HG02885 (cell line): ENCODE measurements around the gene NCOR2.
"Not testable (repeated sequence)": the region's sequence is repeated elsewhere in the genome, so short reads cannot be mapped to it uniquely, and the experiment has no call there.

Source experiments
- ATAC-seq: cut with Tn5 transposase; IDR thresholded peaks from one replicate; pipeline ENCODE4 v1.9.1; 2021; ENCODE audit warnings: mild to moderate bottlenecking; ENCODE audit not compliant: unreplicated experiment, poor library complexity

Gene NCOR2

DNA sequence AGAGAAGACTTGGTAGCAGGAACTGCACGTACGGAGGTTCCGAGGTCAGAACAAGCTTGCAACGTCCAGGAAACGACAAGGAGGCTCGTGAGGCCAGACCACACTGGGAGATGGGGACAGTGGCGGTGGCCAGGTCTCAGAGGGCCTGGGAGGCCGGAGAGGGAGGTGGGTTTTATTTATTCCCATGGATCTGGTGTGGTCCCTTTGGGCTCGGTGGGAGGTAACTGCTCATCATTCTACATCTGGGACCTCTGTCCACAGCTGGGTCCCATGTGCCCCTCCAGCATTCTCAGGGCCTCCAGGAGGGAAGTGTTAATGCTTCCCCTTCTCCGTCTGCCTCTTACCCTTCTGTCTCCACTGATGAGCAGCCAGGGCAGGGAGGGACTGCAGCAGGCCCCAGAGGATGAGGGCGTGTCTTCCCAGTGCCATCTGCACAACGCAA, 35.7 kb upstream of the NCOR2 start:
- no peak for ATAC-seq

DNA sequence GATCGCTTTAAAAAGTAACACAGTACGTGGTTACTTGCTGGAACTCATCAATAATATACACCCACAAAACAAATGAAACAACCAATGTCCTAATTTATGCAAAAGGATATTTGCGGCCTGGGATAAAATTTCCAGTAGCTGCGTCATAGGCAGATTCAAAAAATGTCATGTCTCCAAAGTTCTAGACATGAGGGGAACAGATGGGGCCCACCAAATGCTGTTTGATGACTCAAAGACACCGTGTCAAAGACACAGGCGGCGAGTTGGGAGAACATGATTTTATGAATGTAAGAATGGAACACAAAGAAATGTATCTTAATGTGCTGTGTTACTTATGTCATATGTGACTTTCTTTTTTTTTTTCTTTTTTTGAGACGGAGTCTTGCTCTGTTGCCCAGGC, 34.3 kb upstream of the NCOR2 start:
- no peak for ATAC-seq

DNA sequence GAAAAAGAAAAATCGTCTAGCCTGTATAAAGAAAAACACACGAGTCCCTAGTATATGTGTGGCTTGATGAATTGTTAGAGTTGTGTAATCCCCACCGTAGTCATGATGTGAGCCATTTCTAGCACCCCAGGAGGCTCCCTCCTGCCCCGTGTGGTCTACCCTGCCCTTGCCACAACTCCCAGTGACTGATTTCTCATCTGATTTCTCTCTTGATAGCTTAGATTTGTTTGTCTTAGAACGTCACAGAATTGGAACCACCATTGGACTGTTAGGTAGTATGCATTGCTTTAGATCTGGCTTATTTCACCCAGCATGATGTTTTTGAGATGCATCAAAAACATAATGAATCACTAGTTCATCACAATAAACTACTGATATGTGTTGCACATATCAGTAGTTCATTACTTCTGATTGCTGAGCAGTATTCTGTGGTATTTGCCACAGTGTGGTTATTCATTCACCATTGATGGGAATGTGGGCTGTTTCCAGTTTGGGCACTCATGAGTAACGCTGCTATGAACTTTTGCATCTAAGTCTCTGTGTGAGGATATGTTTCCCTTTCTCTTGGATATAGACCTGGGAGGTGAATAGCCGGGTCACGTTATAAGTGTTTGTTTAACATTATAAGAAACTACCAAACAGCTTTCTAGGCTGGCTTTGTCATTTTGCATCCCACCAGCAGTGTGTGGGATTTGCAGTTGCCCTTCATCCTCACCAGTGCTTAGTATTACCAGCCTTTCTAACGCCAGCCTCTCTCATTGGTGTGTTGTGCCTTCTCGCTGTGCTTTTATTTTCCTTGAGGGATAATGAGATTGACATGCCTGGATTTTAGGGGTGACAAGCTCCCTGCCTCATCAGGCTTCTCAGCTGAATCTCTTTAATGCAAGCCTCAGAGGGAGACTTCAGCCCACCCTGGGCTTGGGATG, 31.9 kb upstream of the NCOR2 start:
- ATAC-seq, result no peak

DNA sequence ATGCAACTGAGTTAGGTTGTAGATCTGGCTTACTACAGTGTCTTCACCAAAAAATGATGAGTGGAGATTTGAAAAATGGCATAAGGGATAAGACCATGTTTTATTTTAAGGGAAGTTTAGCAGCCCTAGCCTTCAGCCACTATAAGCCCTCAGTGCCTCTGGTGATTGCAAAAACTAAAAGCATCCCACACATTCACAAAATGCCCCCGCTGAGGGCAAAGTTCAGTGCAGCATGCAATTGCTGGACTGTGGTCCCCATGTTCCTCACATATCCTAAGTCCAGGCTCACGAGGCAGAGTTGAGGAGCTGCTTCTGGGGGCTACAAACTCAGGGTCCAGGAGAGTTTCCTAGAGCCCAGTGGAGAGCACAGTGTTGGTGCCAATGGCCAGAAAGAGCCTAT, 29.6 kb upstream of the NCOR2 start:
- no peak for ATAC-seq

DNA sequence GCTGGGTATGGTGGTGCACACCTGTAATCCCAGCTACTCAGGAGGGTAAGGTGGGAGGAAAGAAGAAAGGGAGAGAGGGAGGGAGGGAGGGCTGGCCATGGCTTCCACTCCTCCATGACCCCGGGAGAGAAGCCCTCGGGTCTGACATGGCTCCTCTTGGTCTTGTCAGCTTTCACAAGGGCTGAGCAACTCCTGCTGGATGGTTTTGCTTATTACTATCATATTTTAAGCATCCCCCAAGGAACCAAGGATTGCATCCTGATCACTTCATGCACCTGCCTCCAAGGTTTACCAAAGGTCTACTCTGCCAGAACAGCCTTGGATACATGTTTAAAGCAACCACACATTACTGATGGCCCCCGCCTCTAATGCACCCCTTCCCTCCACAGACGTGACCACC, 28.0 kb upstream of the NCOR2 start:
- ATAC-seq, result no peak

DNA sequence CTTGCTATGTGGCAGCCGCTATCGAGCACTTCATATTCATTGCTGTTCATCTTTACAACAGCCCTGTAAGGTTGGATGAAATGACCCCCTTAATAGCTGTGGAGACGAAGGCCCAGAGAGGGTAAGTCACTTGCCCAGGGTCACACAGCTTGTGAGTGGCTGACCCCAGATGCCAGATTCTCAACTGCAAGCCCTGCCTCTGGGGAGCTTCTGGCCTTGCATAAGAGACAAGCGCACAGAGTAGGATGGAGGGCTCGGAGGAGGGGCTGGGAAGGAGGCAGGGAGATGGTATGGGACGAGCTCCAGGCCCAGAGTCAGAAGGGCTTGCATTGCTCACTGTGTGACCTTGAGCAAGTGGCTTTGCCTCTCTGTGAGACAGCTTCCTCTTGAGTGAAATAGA, 27.4 kb upstream of the NCOR2 start:
- no peak for ATAC-seq

DNA sequence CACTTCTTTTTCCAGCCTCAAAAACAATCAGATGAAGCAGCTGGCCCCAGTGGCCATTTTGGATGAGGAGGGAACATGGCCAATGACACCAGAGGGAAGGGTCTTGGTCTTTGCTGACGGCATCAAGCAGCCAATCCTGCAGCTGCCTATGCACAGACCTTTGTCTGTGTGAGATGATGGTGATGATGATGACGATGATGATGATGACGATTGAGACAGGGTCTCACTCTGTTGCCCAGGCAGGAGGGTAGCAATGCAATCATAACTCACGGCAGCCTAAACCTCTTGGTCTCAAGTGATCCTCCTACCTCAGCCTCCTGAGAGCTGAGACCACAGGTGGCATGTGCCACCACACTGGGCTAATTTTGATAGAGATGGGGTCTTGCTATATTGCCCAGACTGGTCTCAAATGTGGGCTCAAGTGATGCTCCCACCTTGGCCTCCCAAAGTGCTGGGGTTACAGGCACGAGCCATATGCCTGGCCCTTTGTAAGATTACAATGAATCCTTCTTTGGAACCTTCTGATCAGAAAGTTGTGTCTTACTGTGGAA, 26.5 kb upstream of the NCOR2 start:
- no peak for ATAC-seq

DNA sequence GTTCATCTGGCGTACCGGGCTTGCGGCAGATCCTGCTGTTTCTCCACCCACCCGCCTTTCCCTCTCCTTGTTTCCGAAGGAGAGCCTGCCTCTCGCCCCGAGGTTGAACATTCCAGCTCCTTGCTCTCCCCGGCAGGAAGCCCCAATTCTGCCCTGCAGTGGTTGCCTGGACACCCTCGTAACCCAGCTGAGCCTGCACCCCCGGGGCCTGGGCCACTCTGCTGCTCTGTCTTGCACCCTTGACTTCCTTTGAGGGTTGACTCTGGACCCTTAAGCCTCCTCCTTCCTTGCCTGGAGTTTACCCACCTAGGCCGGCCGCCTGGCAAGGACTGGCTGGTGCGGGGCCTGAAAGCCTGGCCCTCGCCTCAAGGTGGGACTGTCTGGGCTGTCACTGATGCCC, 25.8 kb upstream of the NCOR2 start:
- ATAC-seq, result no peak

DNA sequence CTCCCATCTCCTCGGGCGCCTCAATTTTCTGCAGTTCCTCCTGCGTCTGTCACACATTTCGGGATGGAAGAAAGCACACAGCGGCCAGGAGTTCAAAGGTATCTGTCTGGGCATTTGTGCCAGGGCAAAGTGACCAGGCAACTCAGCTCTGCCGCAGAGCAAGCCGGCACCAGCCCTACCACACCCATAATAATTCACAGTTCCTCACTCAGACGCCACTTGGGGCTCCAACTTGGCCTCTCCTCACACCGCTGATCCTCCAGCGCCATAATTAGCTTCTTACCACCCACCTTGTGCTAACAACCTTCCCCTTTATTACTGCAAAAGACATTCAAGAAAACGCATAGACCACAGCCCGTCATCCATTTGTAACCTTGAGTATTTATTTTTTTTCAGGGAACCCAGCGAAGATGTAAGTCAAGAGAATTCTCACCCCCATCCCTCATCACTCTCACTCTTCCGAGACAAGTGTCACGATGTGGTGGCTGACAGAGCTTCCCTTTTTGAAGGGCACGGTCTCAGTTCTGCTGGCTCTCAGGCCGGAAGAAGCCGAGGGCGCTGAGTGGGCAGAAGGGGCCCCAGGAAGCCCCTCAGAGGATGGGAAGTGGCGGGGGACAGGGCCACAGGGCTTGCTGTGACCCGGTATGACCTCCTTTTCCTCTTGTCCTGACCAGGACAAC, 25.2 kb upstream of the NCOR2 start:
- ATAC-seq, result peak; percentile 57

DNA sequence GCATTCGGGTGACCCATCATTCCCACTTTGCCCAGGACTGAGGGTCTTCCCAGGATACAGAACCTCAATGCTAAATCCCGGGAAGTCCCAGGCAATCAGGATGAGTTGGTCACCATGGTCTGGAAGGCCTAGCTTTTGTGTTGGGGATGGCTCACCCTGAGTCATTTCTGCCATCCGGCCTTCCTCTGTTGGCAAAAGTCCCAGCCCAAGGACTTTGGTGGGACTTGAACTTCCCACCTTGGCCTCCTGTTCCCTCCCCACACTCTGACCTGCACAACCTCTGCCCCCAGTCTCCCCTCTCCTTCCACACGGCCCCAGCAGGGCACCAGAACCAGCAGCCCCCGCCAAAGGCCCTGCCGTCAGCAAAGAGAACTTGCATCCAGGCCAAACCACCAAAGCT, 24.6 kb upstream of the NCOR2 start:
- ATAC-seq, result no peak

DNA sequence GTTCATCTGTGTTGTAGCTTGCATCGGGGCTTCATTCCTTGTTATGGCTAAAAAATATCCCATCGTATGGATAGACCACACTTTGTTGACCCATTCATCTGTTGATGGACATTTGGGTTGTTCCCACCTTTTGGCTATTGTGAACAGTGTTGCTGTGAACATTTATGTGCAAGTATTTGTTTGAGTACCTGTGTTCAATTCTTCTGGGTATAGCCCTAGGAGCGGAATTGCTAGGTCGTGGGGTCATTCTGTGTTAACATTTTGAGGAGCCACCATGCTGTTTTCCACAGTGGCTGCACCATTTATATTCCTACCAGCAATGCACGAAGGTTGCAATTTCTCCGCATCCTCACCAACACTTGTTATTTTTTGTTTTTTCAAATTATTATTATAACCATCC, 23.0 kb upstream of the NCOR2 start:
- no peak for ATAC-seq

DNA sequence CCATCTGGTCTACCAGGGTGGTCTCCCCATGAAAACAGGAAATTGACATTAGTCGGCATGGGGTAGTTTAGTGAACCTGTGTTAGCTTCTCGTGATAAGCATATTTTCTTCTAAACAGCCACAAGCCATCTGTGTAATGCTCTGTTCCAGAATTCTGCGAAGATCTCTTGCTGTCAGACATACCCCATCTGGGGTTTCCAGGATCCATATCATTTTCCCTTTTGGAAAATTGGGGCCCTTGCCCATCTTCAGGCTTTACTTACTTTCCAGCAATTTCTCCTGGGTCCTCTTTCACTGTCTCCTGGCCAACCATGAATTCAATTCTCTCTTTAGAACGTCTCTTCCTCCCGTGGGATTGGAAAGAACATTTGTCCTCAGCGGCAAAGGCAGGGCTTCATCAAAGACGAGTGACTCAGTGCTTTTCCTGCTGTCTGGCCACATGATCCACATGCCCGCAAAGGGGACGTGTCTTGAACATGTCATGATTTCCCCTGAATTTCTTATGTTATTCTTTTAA, 21.4 kb upstream of the NCOR2 start:
- ATAC-seq, result no peak

DNA sequence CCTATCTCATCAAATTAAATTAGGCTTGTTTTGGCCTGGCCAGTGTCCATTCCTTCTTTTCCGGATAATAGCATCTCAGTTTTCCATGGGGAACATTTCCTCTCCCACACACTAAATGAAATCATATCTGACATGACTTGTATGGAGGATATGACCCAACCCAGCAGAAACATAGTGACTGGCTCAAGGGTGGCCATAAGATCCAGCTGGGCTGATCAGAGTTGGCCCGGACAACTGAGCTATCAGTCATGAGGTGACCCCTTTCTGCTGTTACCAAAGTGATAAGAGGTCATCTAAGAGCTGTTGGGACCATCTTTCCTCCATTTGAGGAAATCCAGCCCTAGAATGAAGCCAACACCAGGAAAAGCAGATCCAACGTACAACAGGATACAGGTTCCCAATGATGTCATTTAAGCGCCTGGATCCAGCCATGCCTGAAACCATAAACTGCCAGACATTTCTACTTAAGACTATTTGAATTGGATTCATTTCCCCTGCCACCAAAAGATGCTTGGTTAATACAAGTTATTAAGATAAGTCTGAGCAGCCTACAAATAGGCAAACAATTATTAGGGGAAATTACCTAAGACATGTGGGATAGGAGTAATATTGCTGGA, 20.7 kb upstream of the NCOR2 start:
- ATAC-seq, result no peak

DNA sequence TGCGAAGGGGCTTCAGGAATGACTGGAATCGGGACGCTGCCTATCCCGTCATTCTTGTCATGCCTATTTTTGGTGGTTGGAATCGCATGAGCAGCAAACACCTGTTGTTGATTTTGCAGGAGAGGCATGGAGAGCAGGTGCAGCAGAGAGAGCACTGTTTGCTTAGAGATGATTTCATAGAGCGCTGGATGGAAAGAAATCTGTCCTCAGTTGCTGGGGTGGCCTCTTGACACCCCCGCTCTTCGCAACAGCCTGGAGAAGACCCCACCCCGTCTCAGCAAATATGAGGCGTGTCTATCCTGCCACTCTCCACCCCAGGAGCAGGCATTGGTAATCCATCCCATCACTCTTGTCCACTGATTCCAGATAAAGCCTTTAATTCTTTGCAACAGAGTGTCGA, 19.3 kb upstream of the NCOR2 start:
- ATAC-seq, result no peak

DNA sequence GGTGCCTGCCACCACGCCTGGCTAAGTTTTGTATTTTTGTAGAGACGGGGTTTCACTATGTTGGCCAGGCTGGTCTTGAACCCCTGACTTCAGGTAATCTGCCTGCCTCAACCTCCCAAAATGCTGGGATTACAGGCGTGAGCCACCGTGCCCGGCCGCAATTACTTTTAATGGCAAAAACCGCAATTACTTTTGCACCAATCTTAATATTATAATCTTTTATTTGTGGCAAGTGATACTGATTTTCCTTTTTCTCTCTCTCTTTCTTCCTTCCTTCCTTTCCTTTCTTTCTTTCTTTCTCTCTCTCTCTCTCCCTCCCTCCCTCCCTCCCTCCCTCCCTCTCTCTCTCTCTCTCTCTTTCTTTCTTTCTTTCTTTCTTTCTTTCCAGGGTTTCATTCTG, 17.1 kb upstream of the NCOR2 start:
- ATAC-seq, result not testable (repeated sequence)

DNA sequence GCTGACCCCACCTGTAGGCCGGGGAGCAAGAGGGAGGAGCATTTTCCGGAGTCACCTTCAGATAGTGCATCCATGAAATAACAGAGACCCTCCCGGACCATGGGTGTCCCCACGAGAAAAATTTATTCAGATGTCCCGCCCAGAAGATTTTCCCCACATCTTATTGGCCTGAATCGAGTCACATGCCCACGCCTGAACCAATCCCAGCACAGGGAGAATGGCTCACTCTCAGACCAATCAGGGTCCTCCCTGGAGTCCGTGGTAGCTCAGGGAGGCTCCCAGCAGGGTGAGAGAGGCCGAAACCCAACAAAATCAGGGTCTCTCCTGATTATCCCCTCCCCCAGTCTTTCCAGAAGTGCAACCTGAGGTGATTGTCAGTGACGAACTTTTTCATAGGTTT, 16.4 kb upstream of the NCOR2 start:
- no peak for ATAC-seq

DNA sequence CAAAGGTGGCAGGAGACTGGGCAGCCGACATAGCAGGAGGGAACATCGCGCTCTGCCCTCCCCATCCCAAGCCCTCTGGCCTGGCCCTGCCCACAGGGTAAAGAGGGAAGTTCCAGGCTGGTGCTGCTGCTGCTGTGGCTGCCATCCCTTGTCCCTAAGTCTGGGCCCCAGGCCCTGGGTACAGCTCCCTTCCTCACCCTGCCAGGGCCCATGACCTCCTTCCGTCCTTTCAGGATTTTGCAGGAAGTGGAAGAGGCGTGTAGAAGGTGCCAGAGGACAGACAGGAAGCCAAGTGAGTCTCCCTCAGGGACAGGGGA, 14.7 kb upstream of the NCOR2 start:
- ATAC-seq, result no peak

DNA sequence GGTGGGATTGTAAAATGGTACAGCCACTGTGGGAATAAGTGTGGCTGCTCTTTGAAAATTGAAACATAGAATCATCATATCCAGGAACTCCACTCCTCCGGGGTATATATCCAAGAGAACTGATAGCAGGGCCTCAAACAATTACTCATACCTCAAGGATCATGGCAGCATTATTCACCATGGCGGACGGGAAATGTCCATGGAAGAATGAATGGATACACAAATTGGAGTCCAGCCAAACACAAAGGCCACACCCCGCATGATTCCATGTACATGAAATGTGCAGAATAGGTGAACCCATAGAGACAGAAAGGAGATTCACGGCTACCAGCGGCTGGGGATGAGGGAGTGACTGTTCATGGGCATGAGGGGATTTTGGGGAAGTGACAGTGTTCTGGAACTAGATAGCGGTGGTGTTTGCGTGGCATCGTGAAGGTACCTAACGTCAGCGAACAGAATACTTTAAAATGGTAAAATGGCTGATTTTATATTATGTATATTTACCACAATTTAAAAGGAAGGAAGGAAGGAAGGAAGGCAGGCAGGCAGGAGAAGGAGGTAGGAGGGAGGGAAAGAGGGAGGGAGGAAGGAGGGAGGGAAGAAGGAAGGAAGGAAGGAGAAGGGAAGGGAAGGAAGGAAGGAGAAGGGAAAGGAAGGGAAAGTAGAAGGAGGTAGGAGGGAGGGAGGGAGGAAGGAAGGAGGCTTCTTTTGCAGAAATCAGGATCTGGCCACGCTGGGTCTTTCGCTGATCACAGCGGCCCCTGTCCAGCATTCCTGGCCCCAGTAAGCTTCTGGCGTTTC, 14.1 kb upstream of the NCOR2 start:
- no peak for ATAC-seq

DNA sequence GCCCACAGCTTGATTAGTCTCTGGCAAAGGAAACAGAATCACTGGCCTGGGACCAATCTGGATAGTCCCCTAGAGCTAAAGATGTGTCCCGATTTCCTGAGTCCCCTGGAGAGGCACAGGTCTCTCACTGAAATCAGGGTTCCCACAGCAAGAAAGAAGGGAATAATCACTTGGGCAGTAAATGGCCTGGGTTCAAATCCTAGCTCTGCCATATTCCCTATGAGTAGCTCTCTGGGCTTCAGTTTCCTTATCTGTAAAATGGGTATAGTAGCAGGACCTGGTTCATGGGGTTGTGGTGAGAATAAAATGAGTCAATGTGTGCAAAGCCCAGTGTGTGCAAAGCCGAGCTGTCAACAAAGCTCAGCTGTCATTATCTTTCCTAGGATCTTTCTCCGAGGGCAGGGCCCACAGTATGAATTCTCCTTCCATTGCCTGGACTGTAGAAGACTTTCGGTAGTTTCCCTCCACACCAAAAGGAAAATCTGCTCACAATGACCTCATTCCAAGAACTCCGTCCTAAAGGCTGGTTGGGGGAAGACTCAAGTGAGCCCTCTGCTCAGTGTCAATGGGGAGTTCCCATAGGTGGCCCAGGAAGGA, 12.6 kb upstream of the NCOR2 start:
- ATAC-seq, result no peak

DNA sequence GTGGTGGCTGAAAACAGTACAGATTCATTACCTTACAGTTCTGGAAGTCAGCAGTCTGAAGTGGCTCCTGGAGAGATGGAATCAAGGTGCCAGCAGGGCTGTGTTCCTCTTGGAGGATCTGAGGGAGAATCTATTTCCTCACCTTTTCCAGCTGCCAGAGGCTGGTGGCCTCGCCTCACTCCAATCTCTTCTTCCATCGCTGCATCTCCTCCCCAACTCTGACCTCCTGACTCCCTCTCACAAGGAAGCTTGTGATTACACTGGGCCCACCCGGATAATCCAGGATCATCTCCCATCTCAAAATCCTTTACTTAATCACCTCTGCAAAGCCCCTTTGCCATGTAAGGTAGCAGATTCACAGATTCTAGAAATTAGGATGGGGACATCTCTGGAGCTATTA, 11.4 kb upstream of the NCOR2 start:
- no peak for ATAC-seq
